ENCODE data around the gene HPN.

DNA sequence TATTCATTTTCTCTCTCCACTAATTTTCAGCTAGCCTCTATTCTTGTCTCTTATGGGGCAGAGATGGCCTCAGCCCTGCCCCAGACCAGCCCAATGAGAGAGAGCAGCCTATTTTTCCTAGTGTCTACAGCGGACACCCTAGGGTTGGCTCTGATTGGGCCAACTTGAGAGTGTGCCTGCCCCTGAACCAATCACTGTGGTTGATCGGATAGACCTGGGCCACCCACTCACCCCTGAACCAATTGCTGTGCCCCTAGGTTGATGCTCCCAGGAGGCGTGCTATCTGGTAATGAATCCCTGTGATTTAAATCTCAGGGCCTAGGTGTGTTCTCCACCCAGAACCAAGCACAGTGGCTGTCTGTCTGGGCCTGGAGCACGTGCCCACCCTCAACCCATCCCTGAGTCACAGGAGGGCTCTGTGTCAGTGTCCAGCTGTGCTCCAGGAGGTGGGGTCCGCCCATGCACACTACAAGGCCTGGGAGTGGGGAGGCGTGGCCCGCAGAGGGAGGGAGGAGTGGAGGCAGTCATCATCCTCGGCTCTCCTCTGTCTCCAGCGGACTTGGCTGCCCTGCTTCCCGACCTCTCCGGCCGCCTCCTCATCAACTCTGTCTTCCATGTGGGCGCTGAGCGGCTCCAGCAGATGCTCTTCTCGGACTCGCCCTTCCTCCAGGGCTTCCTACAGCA, 26.1 kb upstream of the HPN start:
- no peak for TF ChIP-seq POLR2AphosphoS5 (IDR thresholded peaks at IDR 0.05; ENCODE audit: low read depth)
- TF ChIP-seq, protein P1, sequence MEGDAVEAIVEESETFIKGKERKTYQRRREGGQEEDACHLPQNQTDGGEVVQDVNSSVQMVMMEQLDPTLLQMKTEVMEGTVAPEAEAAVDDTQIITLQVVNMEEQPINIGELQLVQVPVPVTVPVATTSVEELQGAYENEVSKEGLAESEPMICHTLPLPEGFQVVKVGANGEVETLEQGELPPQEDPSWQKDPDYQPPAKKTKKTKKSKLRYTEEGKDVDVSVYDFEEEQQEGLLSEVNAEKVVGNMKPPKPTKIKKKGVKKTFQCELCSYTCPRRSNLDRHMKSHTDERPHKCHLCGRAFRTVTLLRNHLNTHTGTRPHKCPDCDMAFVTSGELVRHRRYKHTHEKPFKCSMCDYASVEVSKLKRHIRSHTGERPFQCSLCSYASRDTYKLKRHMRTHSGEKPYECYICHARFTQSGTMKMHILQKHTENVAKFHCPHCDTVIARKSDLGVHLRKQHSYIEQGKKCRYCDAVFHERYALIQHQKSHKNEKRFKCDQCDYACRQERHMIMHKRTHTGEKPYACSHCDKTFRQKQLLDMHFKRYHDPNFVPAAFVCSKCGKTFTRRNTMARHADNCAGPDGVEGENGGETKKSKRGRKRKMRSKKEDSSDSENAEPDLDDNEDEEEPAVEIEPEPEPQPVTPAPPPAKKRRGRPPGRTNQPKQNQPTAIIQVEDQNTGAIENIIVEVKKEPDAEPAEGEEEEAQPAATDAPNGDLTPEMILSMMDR (conservative IDR thresholded peaks at IDR 0.05; ENCODE audit: low read depth in 2 of 2), result no peak

Measured in GM23338 (cell line).